ENCODE results near the gene ARFGAP3.

Gene ARFGAP3

GRCh38 chr22:42892571-42893316, 35.7 kb upstream of the ARFGAP3 start:
- TF ChIP-seq ZBTB6 (tag by site-specific recombination; IDR thresholded peaks at IDR 0.05) (no peak), ZBTB7A (tag by site-specific recombination; IDR thresholded peaks at IDR 0.05; ENCODE audit: low read depth) (no peak), ZNF423 (tag by site-specific recombination; IDR thresholded peaks at IDR 0.05) (no peak), ZNF404 (tag by site-specific recombination; IDR thresholded peaks at IDR 0.05) (no peak), ZNF561 (tag by site-specific recombination; IDR thresholded peaks at IDR 0.05; ENCODE audit: borderline replicate concordance) (no peak), ZNF629 (tag by site-specific recombination; IDR thresholded peaks at IDR 0.05) (no peak), ZNF843 (tag by site-specific recombination; IDR thresholded peaks at IDR 0.05) (no peak), ZNF398 (tag by site-specific recombination; IDR thresholded peaks at IDR 0.05) (no peak), GFI1B (tag by site-specific recombination; IDR thresholded peaks at IDR 0.05) (no peak), ZBTB1 (tag by site-specific recombination; IDR thresholded peaks at IDR 0.05) (no peak), KLF17 (tag by site-specific recombination; IDR thresholded peaks at IDR 0.05) (no peak)
- H3K4me1 ChIP-seq (ENCODE audit: control insufficient read depth, insufficient read depth, low read length), result no peaks in the 10 kb centered on the region
- CTCF ChIA-PET, result interaction anchor here (1.0 to 1.1 kb wide), 2 partner anchors 25 to 95 kb away, joined by 3 to 4 read pairs; no protein-coding TSS in a partner anchor
- no peak overlapping the region for H3K27ac ChIP-seq (ENCODE audit: extremely low read depth, low read depth, low read length)
- H3K36me3 ChIP-seq (ENCODE audit: control insufficient read depth in 2 of 2, insufficient read depth in 1 of 2, low read length in 2 of 2), result peaks cover 3 to 48% of the 10 kb centered on the region in 2 experiments; a peak in 1 of 3 replicates
- no peak overlapping the region for H3K4me3 ChIP-seq (ENCODE audit: low read depth, low read length)
- no peaks in the 10 kb centered on the region for H3K9me3 ChIP-seq (ENCODE audit: control insufficient read depth, insufficient read depth, low read depth, low read length)
- POLR2A ChIA-PET, result no interaction called here

GRCh38 chr22:42892156-42892555, 35.1 kb upstream of the ARFGAP3 start:
- Histone ChIP-seq H3K27ac (ENCODE audit: extremely low read depth, low read depth, low read length) (no peak overlapping the region), H3K9me3 (ENCODE audit: control insufficient read depth, insufficient read depth, low read depth, low read length) (no peaks in the 10 kb centered on the region), H3K36me3 (ENCODE audit: control insufficient read depth in 2 of 2, insufficient read depth in 1 of 2, low read length in 2 of 2) (peaks cover 3 to 53% of the 10 kb centered on the region in 2 experiments; a peak in 1 of 3 replicates), H3K4me1 (ENCODE audit: control insufficient read depth, insufficient read depth, low read length) (no peaks in the 10 kb centered on the region), H3K4me3 (ENCODE audit: low read depth, low read length) (no peak overlapping the region)
- ChIA-PET CTCF (interaction anchor here (1.1 kb wide), 1 partner anchor 24 kb away, joined by 3 read pairs; no protein-coding TSS in a partner anchor), POLR2A (no interaction called here)
- TF ChIP-seq ZNF600 (tag by site-specific recombination; IDR thresholded peaks at IDR 0.05), result no peak
- TF ChIP-seq BCL11B (tag by site-specific recombination; IDR thresholded peaks at IDR 0.05; ENCODE audit: low read depth), result no peak
- TF ChIP-seq ZSCAN4 (tag by site-specific recombination; IDR thresholded peaks at IDR 0.05), result no peak
- TF ChIP-seq GLI4 (tag by site-specific recombination; IDR thresholded peaks at IDR 0.05), result no peak
- no peak for TF ChIP-seq PRDM4 (tag by site-specific recombination; IDR thresholded peaks at IDR 0.05)
- TF ChIP-seq GLIS1 (tag by site-specific recombination; IDR thresholded peaks at IDR 0.05), result no peak
- TF ChIP-seq ZNF148 (tag by site-specific recombination; IDR thresholded peaks at IDR 0.05; ENCODE audit: borderline replicate concordance), result no peak
- no peak for TF ChIP-seq ZNF335 (tag by site-specific recombination; conservative IDR thresholded peaks at IDR 0.05)
- TF ChIP-seq ZNF658 (tag by site-specific recombination; IDR thresholded peaks at IDR 0.05), result no peak
- no peak for TF ChIP-seq OVOL3 (tag by site-specific recombination; IDR thresholded peaks at IDR 0.05)
- no peak for TF ChIP-seq ZNF184 (tag by site-specific recombination; IDR thresholded peaks at IDR 0.05)
- TF ChIP-seq ZBTB1 (tag by site-specific recombination; IDR thresholded peaks at IDR 0.05), result no peak
